Measurements from ENCODE around the gene PARP3.

GRCh38 chr3:51978143-51978502 lies 36.0 kb downstream of the PARP3 start:
- TF ChIP-seq, protein P1, sequence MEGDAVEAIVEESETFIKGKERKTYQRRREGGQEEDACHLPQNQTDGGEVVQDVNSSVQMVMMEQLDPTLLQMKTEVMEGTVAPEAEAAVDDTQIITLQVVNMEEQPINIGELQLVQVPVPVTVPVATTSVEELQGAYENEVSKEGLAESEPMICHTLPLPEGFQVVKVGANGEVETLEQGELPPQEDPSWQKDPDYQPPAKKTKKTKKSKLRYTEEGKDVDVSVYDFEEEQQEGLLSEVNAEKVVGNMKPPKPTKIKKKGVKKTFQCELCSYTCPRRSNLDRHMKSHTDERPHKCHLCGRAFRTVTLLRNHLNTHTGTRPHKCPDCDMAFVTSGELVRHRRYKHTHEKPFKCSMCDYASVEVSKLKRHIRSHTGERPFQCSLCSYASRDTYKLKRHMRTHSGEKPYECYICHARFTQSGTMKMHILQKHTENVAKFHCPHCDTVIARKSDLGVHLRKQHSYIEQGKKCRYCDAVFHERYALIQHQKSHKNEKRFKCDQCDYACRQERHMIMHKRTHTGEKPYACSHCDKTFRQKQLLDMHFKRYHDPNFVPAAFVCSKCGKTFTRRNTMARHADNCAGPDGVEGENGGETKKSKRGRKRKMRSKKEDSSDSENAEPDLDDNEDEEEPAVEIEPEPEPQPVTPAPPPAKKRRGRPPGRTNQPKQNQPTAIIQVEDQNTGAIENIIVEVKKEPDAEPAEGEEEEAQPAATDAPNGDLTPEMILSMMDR (IDR thresholded peaks at IDR 0.05): no peak
- TF ChIP-seq POLR2A (IDR thresholded peaks at IDR 0.05): no peak
